ENCODE results near the gene FBXL4.

FBXL4 gene

GRCh38 chr6:98824162-98824901 is 123.4 kb downstream of the FBXL4 start:
- peaks cover 16% of the 10 kb centered on the region for H3K4me1 ChIP-seq (ENCODE audit: control insufficient read depth, insufficient read depth, low read length, poor library complexity, severe bottlenecking)
- no peaks in the 10 kb centered on the region for H3K36me3 ChIP-seq (ENCODE audit: control insufficient read depth, insufficient read depth, low read length)
- no peaks in the 10 kb centered on the region for H3K9me3 ChIP-seq (ENCODE audit: control insufficient read depth, low read length)
- no peak overlapping the region for H3K27ac ChIP-seq (ENCODE audit: low read depth, low read length, severe bottlenecking)
- peak overlapping the region; percentile 43 for H3K4me3 ChIP-seq (ENCODE audit: extremely low read depth, insufficient read depth, low read length, poor library complexity, severe bottlenecking)
- WGBS, 2 experiments (ENCODE audit: insufficient coverage in 2 of 2), result 0 to 1% methylated on average over 28 to 29 of the region's 44 CpGs

GRCh38 chr6:98823428-98824161 is 124.2 kb downstream of the FBXL4 start:
- H3K4me3 ChIP-seq (ENCODE audit: extremely low read depth, insufficient read depth, low read length, poor library complexity, severe bottlenecking), result peak overlapping the region; percentile 43
- H3K27ac ChIP-seq (ENCODE audit: low read depth, low read length, severe bottlenecking), result no peak overlapping the region
- 0% methylated on average over 5 of the region's 12 CpGs for WGBS, 2 experiments (ENCODE audit: insufficient coverage in 2 of 2)

GRCh38 chr6:98821756-98822405 is 125.9 kb downstream of the FBXL4 start:
- WGBS, 2 experiments (ENCODE audit: insufficient coverage in 2 of 2), result 86 to 100% methylated on average over 1 to 2 of the region's 2 CpGs
- Histone ChIP-seq H3K4me1 (ENCODE audit: control insufficient read depth, insufficient read depth, low read length, poor library complexity, severe bottlenecking) (no peaks in the 10 kb centered on the region), H3K27ac (ENCODE audit: low read depth, low read length, severe bottlenecking) (no peak overlapping the region), H3K9me3 (ENCODE audit: control insufficient read depth, low read length) (no peaks in the 10 kb centered on the region), H3K36me3 (ENCODE audit: control insufficient read depth, insufficient read depth, low read length) (no peaks in the 10 kb centered on the region), H3K4me3 (ENCODE audit: extremely low read depth, insufficient read depth, low read length, poor library complexity, severe bottlenecking) (no peak overlapping the region)

More at GRCh38 chr6:98823428-98824161, 124.2 kb downstream of the FBXL4 start:
- Histone ChIP-seq H3K9me3 (ENCODE audit: control insufficient read depth, low read length) (no peaks in the 10 kb centered on the region), H3K4me1 (ENCODE audit: control insufficient read depth, insufficient read depth, low read length, poor library complexity, severe bottlenecking) (peaks cover 16% of the 10 kb centered on the region), H3K36me3 (ENCODE audit: control insufficient read depth, insufficient read depth, low read length) (no peaks in the 10 kb centered on the region)
